ENCODE measurements around the gene ALX4.

ALX4 gene

GRCh38 chr11:44333271-44334218 is 23.6 kb upstream of the ALX4 start:
- DNase-seq (ENCODE audit: low spot score): no peak
- no peak for TF ChIP-seq CTCF (conservative IDR thresholded peaks at IDR 0.05; ENCODE audit: low read depth)
- ChIA-PET POLR2A (ENCODE audit: low non-redundant PET) (no interaction called here), CTCF (interaction anchor here (1.0 kb wide), 1 partner anchor 106 kb away, joined by 4 read pairs; no protein-coding TSS in a partner anchor)
- H3K27ac ChIP-seq: no peak overlapping the region

GRCh38 chr11:44332665-44333064 is 22.7 kb upstream of the ALX4 start:
- CTCF ChIA-PET: no interaction called here

GRCh38 chr11:44329472-44330230 is 19.7 kb upstream of the ALX4 start:
- no peak for TF ChIP-seq CTCF (conservative IDR thresholded peaks at IDR 0.05; ENCODE audit: low read depth)
- DNase-seq (ENCODE audit: low spot score): no peak
- ChIA-PET POLR2A (ENCODE audit: low non-redundant PET) (no interaction called here), CTCF (interaction anchor here (1.3 kb wide), 1 partner anchor 9 kb away, joined by 3 read pairs; no protein-coding TSS in a partner anchor)
- no peak overlapping the region for H3K27ac ChIP-seq

More at GRCh38 chr11:44332665-44333064, 22.7 kb upstream of the ALX4 start:
- no peak for DNase-seq (ENCODE audit: low spot score)
- no peak for TF ChIP-seq CTCF (conservative IDR thresholded peaks at IDR 0.05; ENCODE audit: low read depth)
- H3K27ac ChIP-seq: no peak overlapping the region
- POLR2A ChIA-PET (ENCODE audit: low non-redundant PET): no interaction called here

GRCh38 chr11:44328138-44328660 is 18.3 kb upstream of the ALX4 start:
- no peak for DNase-seq (ENCODE audit: low spot score)
- CTCF ChIA-PET: no interaction called here
- POLR2A ChIA-PET (ENCODE audit: low non-redundant PET): no interaction called here

GRCh38 chr11:44327730-44328129 is 17.8 kb upstream of the ALX4 start:
- ChIA-PET CTCF (no interaction called here), POLR2A (ENCODE audit: low non-redundant PET) (no interaction called here)
- no peak for DNase-seq (ENCODE audit: low spot score)
- H3K27ac ChIP-seq: no peak overlapping the region
- TF ChIP-seq CTCF (conservative IDR thresholded peaks at IDR 0.05; ENCODE audit: low read depth): no peak

More at GRCh38 chr11:44328138-44328660, 18.3 kb upstream of the ALX4 start:
- no peak overlapping the region for H3K27ac ChIP-seq
- no peak for TF ChIP-seq CTCF (conservative IDR thresholded peaks at IDR 0.05; ENCODE audit: low read depth)

All from RWPE1 (cell line).